ENCODE data around the gene CMTM6. TPM values are rescaled to one million over a fixed set of nuclear protein-coding genes. Genes with fewer than 3 reads are reported as not detected.
"Not testable (repeated sequence)": the region's sequence is repeated elsewhere in the genome, so short reads cannot be mapped to it uniquely, and the experiment has no call there.

CMTM6 gene
- total RNA-seq, 2 experiments from 2014 or later, result 43.7 to 102 TPM

- Mint-ChIP-seq H3K9me3 (ENCODE audit: low read depth) (no peaks in the 10 kb centered on the region), H3K27ac (no peak overlapping the region), H3K36me3 (peaks cover 17% of the 10 kb centered on the region), H3K4me1 (peaks cover 10% of the 10 kb centered on the region), H3K27me3 (no peaks in the 10 kb centered on the region), H3K4me3 (no peak overlapping the region)
- CTCF ChIA-PET, result interaction anchor here (0.9 kb wide), 1 partner anchor 11 kb away, joined by 3 read pairs; no protein-coding TSS in a partner anchor
- ATAC-seq (no peak), DNase-seq (no peak)
These were observed 8.9 kb downstream of the CMTM6 start for GRCh38 chr3:32493437-32494414.

- CTCF ChIA-PET, result interaction anchor here (0.9 to 1.5 kb wide), 4 partner anchors 8 to 25 kb away, joined by 3 to 7 read pairs (median 3); no protein-coding TSS in a partner anchor
- ATAC-seq, result no peak
- H3K27ac Mint-ChIP-seq, result no peak overlapping the region
These were observed 9.8 kb downstream of the CMTM6 start for GRCh38 chr3:32492684-32493436.

GRCh38 chr3:32488474-32489008 lies 14.1 kb downstream of the CMTM6 start:
- DNase-seq, result no peak
- no peaks in the 10 kb centered on the region for H3K27me3 Mint-ChIP-seq
- no peak overlapping the region for H3K4me3 Mint-ChIP-seq
- H3K36me3 Mint-ChIP-seq, result peaks cover 31% of the 10 kb centered on the region
- CTCF ChIA-PET, result interaction anchor here (0.7 to 1.2 kb wide), 3 partner anchors 22 to 414 kb away, joined by 3 read pairs; no protein-coding TSS in a partner anchor
- H3K4me1 Mint-ChIP-seq, result peaks cover 3% of the 10 kb centered on the region
- no peaks in the 10 kb centered on the region for H3K9me3 Mint-ChIP-seq (ENCODE audit: low read depth)
- ATAC-seq, result no peak
- H3K27ac Mint-ChIP-seq, result no peak overlapping the region

More at GRCh38 chr3:32492684-32493436, 9.8 kb downstream of the CMTM6 start:
- Mint-ChIP-seq H3K27me3 (no peaks in the 10 kb centered on the region), H3K4me1 (peaks cover 6% of the 10 kb centered on the region), H3K4me3 (no peak overlapping the region), H3K9me3 (ENCODE audit: low read depth) (no peaks in the 10 kb centered on the region), H3K36me3 (peaks cover 23% of the 10 kb centered on the region)
- no peak for DNase-seq

- peaks cover 5% of the 10 kb centered on the region for H3K4me1 Mint-ChIP-seq
- DNase-seq (no peak), ATAC-seq (no peak)
- peaks cover 33% of the 10 kb centered on the region for H3K36me3 Mint-ChIP-seq
- no peaks in the 10 kb centered on the region for H3K9me3 Mint-ChIP-seq (ENCODE audit: low read depth)
- no peak overlapping the region for H3K4me3 Mint-ChIP-seq
- no peaks in the 10 kb centered on the region for H3K27me3 Mint-ChIP-seq
- H3K27ac Mint-ChIP-seq, result no peak overlapping the region
- CTCF ChIA-PET, result interaction anchor here (0.7 to 0.8 kb wide), 2 partner anchors 97 to 113 kb away, joined by 3 to 4 read pairs; no protein-coding TSS in a partner anchor
These were observed 14.7 kb downstream of the CMTM6 start for GRCh38 chr3:32487781-32488473.

- Mint-ChIP-seq H3K27me3 (no peaks in the 10 kb centered on the region), H3K9me3 (ENCODE audit: low read depth) (no peaks in the 10 kb centered on the region), H3K27ac (no peak overlapping the region), H3K4me1 (peaks cover 16% of the 10 kb centered on the region), H3K36me3 (peaks cover 55% of the 10 kb centered on the region), H3K4me3 (no peak overlapping the region)
- no peak for ATAC-seq
- DNase-seq, result no peak
- CTCF ChIA-PET, result interaction anchor here (0.8 to 2.4 kb wide), 3 partner anchors 14 to 110 kb away, joined by 3 to 8 read pairs (median 4); no protein-coding TSS in a partner anchor
These were observed 18.2 kb downstream of the CMTM6 start for GRCh38 chr3:32484436-32484835.

- peaks cover 57% of the 10 kb centered on the region for H3K36me3 Mint-ChIP-seq
- peaks cover 16% of the 10 kb centered on the region for H3K4me1 Mint-ChIP-seq
- DNase-seq (no peak), ATAC-seq (no peak)
- H3K27me3 Mint-ChIP-seq, result no peaks in the 10 kb centered on the region
- H3K4me3 Mint-ChIP-seq, result no peak overlapping the region
- H3K9me3 Mint-ChIP-seq (ENCODE audit: low read depth), result no peaks in the 10 kb centered on the region
- H3K27ac Mint-ChIP-seq, result no peak overlapping the region
- CTCF ChIA-PET, result interaction anchor here (0.6 to 2.4 kb wide), 4 partner anchors 14 to 186 kb away, joined by 3 to 8 read pairs (median 4); no protein-coding TSS in a partner anchor
These were observed 18.9 kb downstream of the CMTM6 start for GRCh38 chr3:32483772-32484171.

- no peak for ATAC-seq
- H3K4me3 Mint-ChIP-seq, result no peak overlapping the region
- no peak for DNase-seq
- H3K4me1 Mint-ChIP-seq, result peaks cover 16% of the 10 kb centered on the region
- peaks cover 55% of the 10 kb centered on the region for H3K36me3 Mint-ChIP-seq
- CTCF ChIA-PET, result interaction anchor here (0.5 to 1.1 kb wide), 4 partner anchors 10 to 152 kb away, joined by 3 to 5 read pairs (median 3); no protein-coding TSS in a partner anchor
- no peaks in the 10 kb centered on the region for H3K27me3 Mint-ChIP-seq
- H3K9me3 Mint-ChIP-seq (ENCODE audit: low read depth), result no peaks in the 10 kb centered on the region
- H3K27ac Mint-ChIP-seq, result peak overlapping the region; percentile 55
These were observed 20.0 kb downstream of the CMTM6 start for GRCh38 chr3:32482693-32483092.

- Mint-ChIP-seq H3K9me3 (ENCODE audit: low read depth) (no peaks in the 10 kb centered on the region), H3K4me1 (peaks cover 16% of the 10 kb centered on the region), H3K27me3 (no peaks in the 10 kb centered on the region), H3K36me3 (peaks cover 57% of the 10 kb centered on the region), H3K27ac (no peak overlapping the region), H3K4me3 (no peak overlapping the region)
- CTCF ChIA-PET, result interaction anchor here (0.5 to 2.2 kb wide), 5 partner anchors 11 to 306 kb away, joined by 3 to 8 read pairs (median 3); no protein-coding TSS in a partner anchor
- ATAC-seq, result peak; percentile 55
- no peak for DNase-seq
These were observed 20.6 kb downstream of the CMTM6 start for GRCh38 chr3:32481791-32482631.

GRCh38 chr3:32480604-32481003 lies 22.0 kb downstream of the CMTM6 start:
- CTCF ChIA-PET, result interaction anchor here (0.9 to 2.2 kb wide), 3 partner anchors 10 to 21 kb away, joined by 3 to 8 read pairs (median 4); no protein-coding TSS in a partner anchor
- Mint-ChIP-seq H3K9me3 (ENCODE audit: low read depth) (no peaks in the 10 kb centered on the region), H3K36me3 (peaks cover 54% of the 10 kb centered on the region), H3K27me3 (no peaks in the 10 kb centered on the region), H3K4me1 (peaks cover 16% of the 10 kb centered on the region), H3K27ac (no peak overlapping the region), H3K4me3 (no peak overlapping the region)
- DNase-seq, result no peak
- ATAC-seq, result no peak

- Mint-ChIP-seq H3K27ac (no peak overlapping the region), H3K36me3 (peaks cover 39% of the 10 kb centered on the region), H3K4me1 (peaks cover 25% of the 10 kb centered on the region), H3K27me3 (no peaks in the 10 kb centered on the region), H3K4me3 (no peak overlapping the region), H3K9me3 (ENCODE audit: low read depth) (no peaks in the 10 kb centered on the region)
- CTCF ChIA-PET, result interaction anchor here (1.0 to 2.2 kb wide), 3 partner anchors 35 to 102 kb away, joined by 4 to 9 read pairs (median 4); no protein-coding TSS in a partner anchor
- no peak for ATAC-seq
- no peak for DNase-seq
These were observed 28.5 kb downstream of the CMTM6 start for GRCh38 chr3:32474201-32474600.

- not testable (repeated sequence) for H3K4me3 Mint-ChIP-seq; ATAC-seq; H3K27ac Mint-ChIP-seq; DNase-seq; H3K9me3 Mint-ChIP-seq (ENCODE audit: low read depth); H3K27me3 Mint-ChIP-seq
- H3K4me1 Mint-ChIP-seq, result peaks cover 37% of the 10 kb centered on the region
- CTCF ChIA-PET, result interaction anchor here (0.9 kb wide), 1 partner anchor 97 kb away, joined by 5 read pairs; no protein-coding TSS in a partner anchor
- H3K36me3 Mint-ChIP-seq, result peaks cover 32% of the 10 kb centered on the region
These were observed 30.5 kb downstream of the CMTM6 start for GRCh38 chr3:32472151-32472550.

Data from activated CD8-positive, alpha-beta memory T cell treated with anti-CD3 and anti-CD28 coated beads, Interleukin-2, amount 10 ng/mL, durations not matched to agents 7 days and 5 days (primary cell).